T47D (cell line): Measurements from ENCODE around the gene ZNF154.
"Not testable (repeated sequence)": the region's sequence is repeated elsewhere in the genome, so short reads cannot be mapped to it uniquely, and the experiment has no call there.

Experiments used
- DNase-seq, 2 experiments: peaks; one replicate each; pipeline versions ENCODE4 v3.0.0 to v3.0.0-alpha.2; 2011 to 2012; ENCODE audit warnings: low read depth in 1 of 2, low spot score in 1 of 2
- JUND ChIP-seq: IDR thresholded peaks from 2 replicates; pipeline ENCODE4 v1.6.1; 2012; ENCODE audit warnings: low read depth
- in situ Hi-C: cut with HindIII; loops from 2 replicates; pipeline ENCODE4 v1.10.0; 2016; ENCODE audit warnings: low sequenced_read_pairs, low pct_unique_long_range_greater_than_20kb

Gene ZNF154

DNA sequence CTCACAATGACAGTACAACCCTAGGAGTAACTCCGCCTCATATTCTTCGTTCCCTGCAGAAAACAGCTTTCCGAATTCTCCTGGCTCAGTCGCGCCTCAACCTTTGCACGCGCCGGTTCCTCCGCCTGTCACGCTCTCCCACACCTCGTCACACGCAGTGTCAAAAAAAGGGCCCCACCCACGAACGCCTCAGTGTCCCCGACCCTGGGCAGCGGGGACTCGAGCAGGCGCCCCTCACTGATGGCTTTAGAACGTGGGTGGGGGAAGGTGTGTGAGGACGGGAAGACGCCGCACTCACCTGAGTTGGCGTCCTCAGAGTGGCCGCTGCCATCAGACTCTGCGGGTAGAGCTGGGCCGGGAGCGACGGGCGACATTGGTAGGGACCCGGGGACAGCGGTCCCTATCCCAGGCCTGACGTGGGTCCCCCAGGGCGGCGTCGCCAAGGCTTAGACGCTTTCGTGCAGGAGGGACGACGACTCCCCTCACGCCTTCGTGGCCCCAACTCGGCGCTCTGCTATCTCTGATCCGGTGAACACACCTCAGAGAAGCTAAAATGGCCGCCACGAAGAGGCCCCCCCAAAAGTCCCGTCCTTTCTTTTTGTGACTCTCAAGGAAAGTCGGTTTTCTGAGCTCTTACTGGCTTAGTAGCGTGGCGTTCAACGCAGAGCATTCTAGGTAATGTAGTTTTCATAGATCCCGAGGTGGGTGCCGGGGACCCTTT lies at the start of gene ZNF154:
Gene ZNF154, minus strand, starts transcription at position 564 of the 721 bp plus-strand sequence. Its CDS starts 233 bp downstream, at position 331.
- in situ Hi-C loops, result no loop called here
- DNase-seq, result no peak
- no peak for TF ChIP-seq JUND

- in situ Hi-C loops, result no loop called here
- DNase-seq, result no peak
- no peak for TF ChIP-seq JUND
Observed at GRCh38 chr19:57757941-57758340, 48.9 kb upstream of the ZNF154 start.

DNA sequence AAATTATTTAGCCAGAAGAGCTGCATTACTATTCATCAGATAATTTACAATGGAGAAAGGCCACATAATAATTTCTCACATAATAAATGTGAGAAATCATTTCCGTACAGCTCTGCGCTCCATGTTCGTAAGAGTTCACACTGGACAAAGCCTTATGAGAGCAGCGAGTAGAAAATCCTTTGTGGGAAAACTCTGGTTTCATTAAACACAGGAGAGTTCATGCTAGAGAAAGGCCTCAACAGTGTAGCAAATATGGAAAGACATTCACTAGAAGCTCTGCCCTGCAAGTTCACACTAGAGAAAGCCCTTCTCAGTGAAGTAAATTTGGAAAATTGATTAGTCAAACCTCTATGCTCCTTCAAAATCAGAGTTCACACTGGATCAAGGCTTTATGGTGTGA lies 46.0 kb upstream of the ZNF154 start:
- no peak for DNase-seq
- no peak for TF ChIP-seq JUND
- in situ Hi-C loops, result no loop called here

DNA sequence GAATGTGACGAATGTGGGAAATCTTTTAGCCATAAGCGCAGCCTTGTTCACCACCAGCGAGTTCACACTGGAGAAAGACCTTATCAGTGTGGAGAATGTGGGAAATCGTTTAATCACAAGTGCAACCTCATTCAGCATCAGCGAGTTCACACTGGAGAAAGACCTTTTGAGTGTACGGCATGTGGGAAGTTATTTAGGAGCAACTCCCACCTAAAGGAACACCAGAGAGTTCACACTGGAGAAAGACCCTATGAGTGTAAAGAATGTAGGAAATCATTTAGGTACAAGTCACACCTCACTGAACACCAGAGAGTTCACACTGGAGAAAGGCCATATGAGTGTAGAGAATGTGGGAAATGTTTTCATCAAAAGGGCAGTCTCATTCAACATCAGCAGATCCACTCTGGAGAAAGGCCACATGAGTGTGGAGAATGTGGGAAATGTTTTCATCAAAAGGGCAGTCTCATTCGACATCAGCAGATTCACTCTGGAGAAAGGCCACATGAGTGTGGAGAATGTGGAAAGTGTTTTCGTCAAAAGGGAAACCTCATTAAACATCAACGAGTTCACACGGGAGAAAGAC lies 45.2 kb upstream of the ZNF154 start:
- TF ChIP-seq JUND, result no peak
- no peak for DNase-seq
- in situ Hi-C loops, result no loop called here

- TF ChIP-seq JUND, result no peak
- no peak for DNase-seq
- in situ Hi-C loops, result no loop called here
Observed at GRCh38 chr19:57748029-57748428, 39.0 kb upstream of the ZNF154 start.

DNA sequence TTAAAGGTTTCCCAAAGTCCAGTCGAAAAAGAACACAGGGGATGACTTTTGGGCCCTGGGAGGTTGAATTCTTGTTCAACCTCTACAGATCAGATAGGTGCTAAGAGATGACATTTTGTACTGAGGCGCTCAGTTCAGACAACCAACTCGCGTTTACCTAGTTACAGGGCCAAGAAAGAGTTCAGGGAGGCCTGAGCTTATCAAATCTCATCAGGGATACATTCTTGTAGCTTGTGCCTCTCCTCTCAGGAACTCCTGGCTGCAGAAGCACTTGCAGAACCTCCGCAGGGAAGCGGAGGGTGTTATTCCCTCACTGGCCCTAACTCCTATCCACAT lies 38.4 kb upstream of the ZNF154 start:
- in situ Hi-C loops, result no loop called here
- DNase-seq, result peak in 1 of 2 experiments; percentile 3
- no peak for TF ChIP-seq JUND

DNA sequence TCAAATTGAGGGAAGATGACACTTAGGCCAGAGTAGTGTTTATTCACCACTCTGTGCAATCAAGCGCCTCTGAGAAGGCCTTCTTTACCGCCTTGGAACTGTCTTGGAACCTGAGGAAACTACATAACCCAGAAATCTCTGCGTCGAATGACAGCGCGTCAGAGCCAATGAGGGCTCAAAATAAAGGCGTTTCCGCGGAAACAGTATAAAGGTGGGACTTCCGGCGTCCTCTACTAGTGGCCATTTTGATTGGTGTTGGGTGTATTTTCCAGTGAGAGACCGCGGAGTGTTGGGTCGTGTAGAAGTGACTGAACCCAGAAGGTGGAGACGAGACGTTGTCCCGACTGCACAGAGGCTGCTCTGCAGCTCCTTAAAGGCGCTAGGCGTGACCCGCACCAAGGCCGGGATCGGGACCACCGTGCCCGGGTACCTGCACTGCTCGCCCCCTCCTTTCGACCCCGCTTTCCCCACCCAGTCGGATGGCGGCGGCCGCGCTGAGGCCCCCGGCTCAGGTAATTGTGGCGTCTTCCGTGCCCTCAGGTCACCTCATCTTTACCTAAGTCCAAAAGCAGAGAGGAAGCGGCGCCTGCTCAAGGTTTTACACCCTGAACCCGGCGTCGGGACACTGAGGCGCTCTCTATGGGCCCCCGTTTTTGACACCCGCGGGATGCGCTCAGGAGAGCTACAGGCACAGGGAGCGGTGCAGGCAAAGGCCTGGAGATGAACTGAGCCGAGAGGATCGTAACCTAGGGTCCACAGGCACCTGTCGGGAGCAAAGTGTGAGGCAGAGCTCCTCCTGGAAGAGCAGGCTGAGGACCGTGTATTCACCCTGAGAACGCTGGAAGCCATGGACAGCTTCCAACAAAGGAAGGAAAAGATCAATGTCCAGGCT lies 37.8 kb upstream of the ZNF154 start, which contains the start of gene ZNF776:
Gene ZNF776, plus strand, starts transcription at position 236 of the 892 bp plus-strand sequence. Its CDS starts 244 bp downstream, at position 480.
- in situ Hi-C loops, result no loop called here
- no peak for TF ChIP-seq JUND
- DNase-seq, result peak; percentile 85 to 94

- DNase-seq, in situ Hi-C loops: not testable (repeated sequence)
Observed at GRCh38 chr19:57738770-57739169, 29.8 kb upstream of the ZNF154 start.

- in situ Hi-C loops, result not testable (repeated sequence)
Observed at GRCh38 chr19:57738320-57738719, 29.3 kb upstream of the ZNF154 start.

DNA sequence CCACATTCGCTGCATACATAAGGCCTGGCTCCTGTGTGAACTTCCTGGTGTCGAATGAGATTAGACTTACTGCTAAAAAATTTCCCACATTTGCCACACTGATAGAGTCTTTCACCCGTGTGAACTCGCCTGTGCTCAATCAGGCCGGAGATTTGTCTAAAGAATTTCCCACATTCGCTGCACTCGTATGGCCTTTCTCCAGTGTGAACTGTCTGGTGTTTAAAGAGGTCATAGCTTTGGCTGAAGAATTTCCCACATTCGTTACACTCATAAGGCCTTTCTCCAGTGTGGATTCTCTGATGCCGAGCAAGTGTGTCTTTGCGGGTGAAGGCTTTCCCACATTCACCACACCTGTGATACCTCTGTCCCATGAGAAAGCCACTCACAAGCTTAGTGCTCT lies 11.9 kb upstream of the ZNF154 start:
- DNase-seq, result no peak
- no peak for TF ChIP-seq JUND
- in situ Hi-C loops, result no loop called here

More at GRCh38 chr19:57738320-57738719, 29.3 kb upstream of the ZNF154 start:
- peak in 1 of 2 experiments; percentile 57 for DNase-seq

DNA sequence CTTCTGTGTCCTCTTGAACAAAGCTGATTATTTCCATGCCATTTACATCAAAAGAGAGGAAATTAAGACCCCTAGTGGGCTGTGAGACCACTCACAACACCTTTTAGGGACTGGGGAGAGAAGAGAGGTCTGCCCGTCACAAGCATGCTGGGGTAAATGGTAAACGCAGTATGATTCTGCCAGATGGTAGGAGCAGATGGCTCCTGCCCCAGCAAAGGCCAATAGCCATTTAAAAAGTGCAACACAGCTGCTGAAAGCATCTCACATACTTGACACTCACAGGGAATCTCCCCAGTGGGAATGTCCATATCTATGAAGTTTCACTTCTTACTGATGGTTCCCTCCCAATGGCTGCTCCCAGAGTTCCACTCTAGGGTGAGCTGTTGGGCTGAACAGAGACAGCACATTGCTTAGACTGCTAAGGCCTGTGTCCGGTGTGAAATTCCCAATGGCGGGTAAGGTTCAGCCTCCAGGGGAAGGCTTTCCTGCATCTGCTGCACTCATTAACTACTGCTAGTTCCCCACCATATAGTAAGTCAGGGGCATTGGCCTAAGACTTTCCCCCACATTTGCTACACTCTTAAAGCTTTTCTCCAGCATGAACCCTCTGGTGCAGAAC lies 11.0 kb upstream of the ZNF154 start:
- no peak for TF ChIP-seq JUND
- in situ Hi-C loops, result no loop called here
- no peak for DNase-seq

DNA sequence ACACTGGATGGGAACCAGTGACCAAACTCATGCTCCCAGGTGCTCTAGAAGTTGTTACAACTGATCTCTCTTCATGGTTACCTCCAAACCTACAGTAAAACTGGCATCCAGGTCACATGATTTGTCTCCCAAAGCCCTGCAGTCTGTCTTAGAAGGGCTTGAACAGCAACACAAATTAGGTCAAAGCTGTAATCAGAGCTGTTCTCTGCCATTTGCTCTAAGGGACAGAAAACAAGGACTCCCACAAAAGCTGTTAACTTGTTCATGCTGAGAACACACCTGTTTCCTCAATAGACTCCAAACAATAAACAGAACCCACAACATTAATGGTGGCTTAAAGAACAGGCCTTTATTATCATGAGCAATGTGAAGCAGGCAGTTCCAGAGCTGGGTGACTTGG lies 10.4 kb upstream of the ZNF154 start:
- TF ChIP-seq JUND, result no peak
- no peak for DNase-seq
- in situ Hi-C loops, result no loop called here
